PC-3 (cell line): ENCODE data around the gene IDE. TPM values are rescaled to one million over a fixed set of nuclear protein-coding genes. Genes with fewer than 3 reads are reported as not detected.

Source experiments
- ATAC-seq: fragments of 200-7000 bp; cut with Tn5 transposase; 2 replicates; pipeline ENCODE4 v1.9.1; 2020; ENCODE audit warnings: mild to moderate bottlenecking, moderate library complexity
- BruUV-seq: library from RNA; stranded (reverse); fragments of 400-500 nt; replicated peaks from 2 replicates; lab custom pipeline; 2021; lab: Mats Ljungman, UMichigan
- CTCF ChIA-PET: fragments of 300-600 bp; sonication (Branson Sonifier 250); formaldehyde crosslinking; loops from one replicate; lab custom pipeline; 2022; ENCODE audit warnings: antibody characterized with exemption; lab: Charles Lee
- POLR2A ChIA-PET: fragments of 300-600 bp; sonication (Branson Sonifier 250); formaldehyde crosslinking; loops from one replicate; lab custom pipeline; 2022; ENCODE audit warnings: antibody characterized with exemption; ENCODE audit not compliant: unreplicated experiment; lab: Charles Lee
- DNase-seq: peaks from one replicate; pipeline ENCODE4 v3.0.0-alpha.2; 2015
- H2AFZ ChIP-seq: fragments of 300-600 bp; sonication (generic); 2 replicates; pipeline ENCODE4 v1.6.0; 2016; ENCODE audit warnings: antibody characterized with exemption, low read length
- H3F3A ChIP-seq: fragments of 300-600 bp; sonication (generic); one replicate; pipeline ENCODE4 v1.6.0; 2017; ENCODE audit warnings: antibody characterized with exemption, low read length, control low read depth, mild to moderate bottlenecking; ENCODE audit not compliant: unreplicated experiment
- H3K27ac ChIP-seq: fragments of 300-600 bp; sonication (generic); 2 replicates; pipeline ENCODE4 v1.5.1; 2016; ENCODE audit warnings: mild to moderate bottlenecking, low read length
- H3K27me3 ChIP-seq: fragments of 300-600 bp; sonication (generic); 2 replicates; pipeline ENCODE4 v1.6.1; 2016; ENCODE audit warnings: low read length, mixed read lengths
- H3K36me3 ChIP-seq: fragments of 300-600 bp; sonication (generic); 2 replicates; pipeline ENCODE4 v1.6.1; 2016; ENCODE audit warnings: low read depth, mixed run types, low read length, mixed read lengths
- H3K4me1 ChIP-seq: fragments of 300-600 bp; sonication (generic); 2 replicates; pipeline ENCODE4 v1.5.1; 2016; ENCODE audit warnings: low read length; ENCODE audit not compliant: insufficient read depth
- H3K4me2 ChIP-seq: fragments of 300-600 bp; sonication (generic); 2 replicates; pipeline ENCODE4 v1.6.0; 2016; ENCODE audit warnings: low read length
- H3K4me3 ChIP-seq: fragments of 300-600 bp; sonication (generic); 2 replicates; pipeline ENCODE4 v1.5.1; 2016; ENCODE audit warnings: mild to moderate bottlenecking, low read length, mixed read lengths
- H3K79me2 ChIP-seq: fragments of 300-600 bp; sonication (generic); 2 replicates; pipeline ENCODE4 v1.6.1; 2017; ENCODE audit warnings: low read length, mixed read lengths
- H3K9ac ChIP-seq: fragments of 300-600 bp; sonication (generic); 2 replicates; pipeline ENCODE4 v1.6.0; 2016; ENCODE audit warnings: mild to moderate bottlenecking, low read length
- H3K9me2 ChIP-seq: fragments of 300-600 bp; sonication (generic); replicated peaks from 2 replicates; pipeline ENCODE4 v1.6.1; 2016; ENCODE audit warnings: mixed run types, low read length, mixed read lengths
- H3K9me3 ChIP-seq: fragments of 300-600 bp; sonication (generic); 2 replicates; pipeline ENCODE4 v1.6.1; 2016; ENCODE audit warnings: low read length, mixed read lengths
- H4K20me1 ChIP-seq: fragments of 300-600 bp; sonication (generic); 2 replicates; pipeline ENCODE4 v1.6.1; 2016; ENCODE audit warnings: low read length, mixed read lengths
- CTCF ChIP-seq: fragments of 300-600 bp; sonication (generic); conservative IDR thresholded peaks from 2 replicates; pipeline ENCODE4 v1.5.1; 2017; ENCODE audit warnings: antibody characterized with exemption, low read depth, mild to moderate bottlenecking, low read length
- EZH2 ChIP-seq: fragments of 300-600 bp; sonication (generic); IDR thresholded peaks from one replicate; pipeline ENCODE4 v1.6.1; 2017; ENCODE audit warnings: antibody characterized with exemption, mild to moderate bottlenecking, low read length; ENCODE audit not compliant: unreplicated experiment
- EZH2phosphoT487 ChIP-seq: fragments of 300-600 bp; sonication (generic); IDR thresholded peaks from 2 replicates; pipeline ENCODE4 v1.6.1; 2018; ENCODE audit warnings: mild to moderate bottlenecking, antibody characterized with exemption, low read length, borderline replicate concordance
- intact Hi-C: fragments of 100-400 bp; cut with micrococcal nuclease; formaldehyde crosslinking; loops from 2 replicates; pipeline ENCODE4 v1.9.0; 2023
- total RNA-seq: library from RNA; depleted of rRNA; stranded (reverse); fragments of >200 nt; gene quantifications from 2 replicates; pipeline ENCODE4 v1.2.3, GENCODE V29; 2014

Gene IDE
- total RNA-seq, 1 experiment from 2014 or later, result 28.7 TPM

DNA sequence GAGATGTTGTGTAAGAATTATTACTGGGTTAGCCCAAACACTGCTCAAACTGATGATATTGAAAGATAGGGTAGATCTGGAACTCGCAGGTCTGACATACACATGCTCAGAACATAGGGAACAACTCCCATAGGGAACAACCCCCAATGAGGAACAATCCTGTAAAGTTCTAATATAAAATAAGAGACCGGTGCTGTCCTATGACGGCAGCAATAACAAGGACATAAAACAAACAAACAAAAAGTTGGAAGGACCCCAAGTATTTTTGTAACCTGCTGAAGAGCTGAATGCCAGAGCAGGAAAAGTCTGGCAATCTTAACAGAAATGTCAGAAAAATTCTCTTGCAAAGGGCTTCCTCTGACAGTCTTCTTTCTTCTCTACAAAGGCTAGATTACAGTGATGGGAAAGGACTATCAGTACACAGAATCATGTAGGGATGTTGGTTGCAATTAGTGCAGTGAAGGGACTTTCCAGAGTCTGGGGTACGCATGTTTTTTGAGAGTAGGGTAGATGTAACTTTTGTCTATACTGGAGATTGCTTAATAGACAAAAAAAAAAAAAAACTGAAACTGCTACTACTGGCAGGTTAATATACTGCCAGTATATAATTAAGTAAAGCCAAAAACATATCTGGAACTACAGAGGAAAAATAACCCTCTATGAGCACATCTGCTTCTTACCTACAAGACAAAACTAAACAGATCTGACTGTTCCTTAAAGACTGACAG lies 35.5 kb downstream of the IDE start:
- BruUV-seq, result no TSS peak
- Histone ChIP-seq H3K27ac (no peak overlapping the region), H2AFZ (no peak overlapping the region), H4K20me1 (no peaks in the 10 kb centered on the region), H3F3A (no peaks in the 10 kb centered on the region), H3K36me3 (no peaks in the 10 kb centered on the region), H3K79me2 (peaks cover 20% of the 10 kb centered on the region), H3K4me2 (no peak overlapping the region), H3K4me1 (no peaks in the 10 kb centered on the region), H3K27me3 (no peaks in the 10 kb centered on the region), H3K9me3 (no peaks in the 10 kb centered on the region), H3K9me2 (no peaks in the 10 kb centered on the region), H3K4me3 (no peak overlapping the region), H3K9ac (no peak overlapping the region)
- TF ChIP-seq EZH2, result no peak
- no peak for TF ChIP-seq CTCF
- TF ChIP-seq EZH2phosphoT487, result no peak
- intact Hi-C loops, result no loop called here
- POLR2A ChIA-PET, result no interaction called here
- no peak for ATAC-seq
- no peak for DNase-seq
- CTCF ChIA-PET, result no interaction called here

GRCh38 chr10:92530891-92531535 lies 42.9 kb downstream of the IDE start:
- TF ChIP-seq EZH2phosphoT487, result no peak
- no peak for TF ChIP-seq CTCF
- TF ChIP-seq EZH2, result no peak
- Histone ChIP-seq H3K4me3 (no peak overlapping the region), H3K36me3 (peaks cover 3% of the 10 kb centered on the region), H3K9me2 (no peaks in the 10 kb centered on the region), H3K4me1 (no peaks in the 10 kb centered on the region), H3F3A (no peaks in the 10 kb centered on the region), H2AFZ (no peak overlapping the region), H4K20me1 (no peaks in the 10 kb centered on the region), H3K27ac (no peak overlapping the region), H3K9me3 (no peaks in the 10 kb centered on the region), H3K9ac (no peak overlapping the region), H3K4me2 (no peak overlapping the region), H3K79me2 (no peaks in the 10 kb centered on the region), H3K27me3 (no peaks in the 10 kb centered on the region)
- CTCF ChIA-PET, result no interaction called here
- intact Hi-C loops, result no loop called here
- DNase-seq (no peak), ATAC-seq (no peak)
- POLR2A ChIA-PET, result no interaction called here
- BruUV-seq, result no TSS peak

DNA sequence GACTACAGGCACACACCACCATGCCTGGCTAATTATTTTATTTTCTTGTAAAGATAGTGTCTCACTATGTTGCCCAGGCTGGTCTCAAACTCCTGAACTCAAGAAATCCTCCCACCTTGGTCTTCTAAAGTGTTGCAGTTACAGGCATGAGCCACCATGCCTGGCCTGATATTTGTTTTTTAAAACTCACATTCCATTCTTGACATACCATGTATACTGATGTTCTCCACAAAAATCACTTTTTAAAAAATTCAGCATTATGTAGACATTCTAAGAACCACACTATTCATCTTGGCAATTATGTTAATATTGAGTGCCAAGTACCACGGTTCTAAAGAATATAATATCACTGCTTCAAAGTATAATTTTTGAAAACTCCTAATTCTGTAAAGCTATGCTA lies 43.5 kb downstream of the IDE start:
- Histone ChIP-seq H3K9me3 (no peaks in the 10 kb centered on the region), H3K4me2 (no peak overlapping the region), H3F3A (no peaks in the 10 kb centered on the region), H3K9me2 (no peaks in the 10 kb centered on the region), H3K27me3 (no peaks in the 10 kb centered on the region), H2AFZ (no peak overlapping the region), H3K4me1 (no peaks in the 10 kb centered on the region), H3K79me2 (no peaks in the 10 kb centered on the region), H3K27ac (no peak overlapping the region), H3K36me3 (peaks cover 3% of the 10 kb centered on the region), H3K4me3 (no peak overlapping the region), H3K9ac (no peak overlapping the region), H4K20me1 (no peaks in the 10 kb centered on the region)
- CTCF ChIA-PET, result no interaction called here
- no peak for ATAC-seq
- POLR2A ChIA-PET, result no interaction called here
- no peak for DNase-seq
- BruUV-seq, result no TSS peak
- TF ChIP-seq EZH2phosphoT487 (no peak), CTCF (no peak), EZH2 (no peak)
- intact Hi-C loops, result no loop called here
